Neural progenitor cell (in vitro differentiated cells): ENCODE measurements around the gene TMEM229A. TPM values are rescaled to one million over a fixed set of nuclear protein-coding genes. Genes with fewer than 3 reads are reported as not detected.
"Not testable (repeated sequence)": the region's sequence is repeated elsewhere in the genome, so short reads cannot be mapped to it uniquely, and the experiment has no call there.

Experiments used
- DNase-seq: peaks from one replicate; pipeline ENCODE4 v3.0.0-alpha.2; 2016; ENCODE audit warnings: low spot score
- H2AFZ ChIP-seq: fragments of 200-600 bp; sonication (generic); replicated peaks from 2 replicates; pipeline ENCODE4 v1.6.1; 2016; ENCODE audit warnings: antibody characterized with exemption
- H3F3A ChIP-seq: fragments of 200-600 bp; sonication (generic); 2 replicates; pipeline ENCODE4 v1.6.1; 2016; ENCODE audit warnings: antibody characterized with exemption, low read depth
- H3K27ac ChIP-seq: fragments of 200-600 bp; sonication (generic); 2 replicates; pipeline ENCODE4 v1.5.1; 2016; ENCODE audit warnings: mild to moderate bottlenecking
- H3K27me3 ChIP-seq: fragments of 200-600 bp; sonication (generic); 2 replicates; pipeline ENCODE4 v1.6.1; 2016; ENCODE audit warnings: mild to moderate bottlenecking, moderate library complexity
- H3K36me3 ChIP-seq: fragments of 200-600 bp; sonication (generic); 2 replicates; pipeline ENCODE4 v1.5.1; 2016
- H3K4me1 ChIP-seq: fragments of 200-600 bp; sonication (generic); 2 replicates; pipeline ENCODE4 v1.6.1; 2016; ENCODE audit warnings: mixed run types
- H3K4me2 ChIP-seq: fragments of 200-600 bp; sonication (generic); 2 replicates; pipeline ENCODE4 v1.6.1; 2016
- H3K4me3 ChIP-seq: fragments of 200-600 bp; sonication (generic); 2 replicates; pipeline ENCODE4 v1.5.1; 2016
- H3K79me2 ChIP-seq: fragments of 200-600 bp; sonication (generic); 2 replicates; pipeline ENCODE4 v1.6.1; 2016; ENCODE audit warnings: low read depth
- H3K9ac ChIP-seq: fragments of 200-600 bp; sonication (generic); 2 replicates; pipeline ENCODE4 v1.6.1; 2016
- H3K9me3 ChIP-seq: fragments of 200-600 bp; sonication (generic); 2 replicates; pipeline ENCODE4 v1.5.1; 2016; ENCODE audit warnings: low read depth
- H4K20me1 ChIP-seq: fragments of 200-600 bp; sonication (generic); 2 replicates; pipeline ENCODE4 v1.6.1; 2016; ENCODE audit warnings: low read depth
- H3K27ac Mint-ChIP-seq: 3 replicates; pipeline ENCODE4 v1.8.0; 2021; ENCODE audit warnings: mixed read lengths
- H3K27me3 Mint-ChIP-seq: 2 replicates; pipeline ENCODE4 v1.8.0; 2022; ENCODE audit warnings: low read depth, mild to moderate bottlenecking, inconsistent platforms, moderate library complexity, mixed read lengths; ENCODE audit not compliant: insufficient read depth
- H3K36me3 Mint-ChIP-seq: 3 replicates; pipeline ENCODE4 v1.8.0; 2021; ENCODE audit warnings: mixed read lengths
- H3K4me1 Mint-ChIP-seq: 3 replicates; pipeline ENCODE4 v1.8.0; 2021; ENCODE audit warnings: mixed read lengths
- H3K4me3 Mint-ChIP-seq: 3 replicates; pipeline ENCODE4 v1.8.0; 2021; ENCODE audit warnings: mild to moderate bottlenecking, moderate library complexity, mixed read lengths
- H3K9me3 Mint-ChIP-seq: 3 replicates; pipeline ENCODE4 v1.8.0; 2020; ENCODE audit warnings: mixed read lengths
- CTCF ChIP-seq: fragments of 200-600 bp; sonication (generic); IDR thresholded peaks from 2 replicates; pipeline ENCODE4 v1.5.1; 2017; ENCODE audit warnings: antibody characterized with exemption, mild to moderate bottlenecking
- EZH2 ChIP-seq: fragments of 200-600 bp; sonication (generic); IDR thresholded peaks from 2 replicates; pipeline ENCODE4 v1.6.1; 2017; ENCODE audit warnings: antibody characterized with exemption, mild to moderate bottlenecking, moderate library complexity
- EZH2phosphoT487 ChIP-seq: fragments of 200-600 bp; sonication (generic); IDR thresholded peaks from 2 replicates; pipeline ENCODE4 v1.6.1; 2017; ENCODE audit warnings: antibody characterized with exemption
- total RNA-seq: library from RNA; depleted of rRNA; stranded (reverse); fragments of >200 nt; gene quantifications from 2 replicates; pipeline ENCODE4 v1.2.3, GENCODE V29; 2015; ENCODE audit warnings: low replicate concordance

The TMEM229A gene
- total RNA-seq, 1 donor from 2014 or later: not detected

GRCh38 chr7:124029396-124030188 is 3.3 kb downstream of the TMEM229A start:
- no peaks in the 10 kb centered on the region for H4K20me1 ChIP-seq
- H3K9ac ChIP-seq: no peak overlapping the region
- H3K27ac ChIP-seq: no peak overlapping the region
- no peaks in the 10 kb centered on the region for H3K36me3 Mint-ChIP-seq
- H3K4me3 Mint-ChIP-seq: no peak overlapping the region
- H3K4me2 ChIP-seq: no peak overlapping the region
- peaks cover 12% of the 10 kb centered on the region for H3K4me1 ChIP-seq
- H3K36me3 ChIP-seq: no peaks in the 10 kb centered on the region
- peaks cover 28% of the 10 kb centered on the region for H3K4me1 Mint-ChIP-seq
- no peaks in the 10 kb centered on the region for H3K79me2 ChIP-seq
- H3K9me3 ChIP-seq: no peaks in the 10 kb centered on the region
- TF ChIP-seq CTCF (no peak), EZH2phosphoT487 (no peak), EZH2 (no peak)
- H3K27me3 Mint-ChIP-seq: peaks cover 5% of the 10 kb centered on the region
- H3K9me3 Mint-ChIP-seq: no peaks in the 10 kb centered on the region
- no peak overlapping the region for H2AFZ ChIP-seq
- DNase-seq: no peak
- peaks cover 44% of the 10 kb centered on the region for H3K27me3 ChIP-seq
- H3K4me3 ChIP-seq: no peak overlapping the region
- peaks cover 18% of the 10 kb centered on the region for H3F3A ChIP-seq
- H3K27ac Mint-ChIP-seq: no peak overlapping the region

GRCh38 chr7:124027236-124027635 is 5.6 kb downstream of the TMEM229A start:
- Mint-ChIP-seq H3K36me3 (no peaks in the 10 kb centered on the region), H3K4me1 (peaks cover 37% of the 10 kb centered on the region), H3K27me3 (peaks cover 2% of the 10 kb centered on the region), H3K4me3 (no peak overlapping the region), H3K9me3 (no peaks in the 10 kb centered on the region), H3K27ac (no peak overlapping the region)
- Histone ChIP-seq H4K20me1 (no peaks in the 10 kb centered on the region), H3F3A (peaks cover 14% of the 10 kb centered on the region), H3K4me2 (no peak overlapping the region), H3K4me3 (no peak overlapping the region), H3K9ac (no peak overlapping the region), H3K36me3 (no peaks in the 10 kb centered on the region), H3K79me2 (no peaks in the 10 kb centered on the region), H3K27ac (no peak overlapping the region), H3K9me3 (no peaks in the 10 kb centered on the region), H3K27me3 (peaks cover 23% of the 10 kb centered on the region), H2AFZ (no peak overlapping the region), H3K4me1 (peaks cover 18% of the 10 kb centered on the region)
- no peak for TF ChIP-seq EZH2phosphoT487
- no peak for TF ChIP-seq CTCF
- TF ChIP-seq EZH2: no peak
- no peak for DNase-seq

- H2AFZ ChIP-seq, H3K27me3 ChIP-seq, DNase-seq, H3K27ac ChIP-seq, H3K36me3 ChIP-seq, H3K27me3 Mint-ChIP-seq, H3F3A ChIP-seq, H3K9ac ChIP-seq, H3K4me3 ChIP-seq, H3K4me2 ChIP-seq, H3K9me3 ChIP-seq, H3K36me3 Mint-ChIP-seq, H3K9me3 Mint-ChIP-seq, H3K79me2 ChIP-seq, H3K4me3 Mint-ChIP-seq, H3K27ac Mint-ChIP-seq, H3K4me1 ChIP-seq, H4K20me1 ChIP-seq: not testable (repeated sequence)
- peaks cover 18% of the 10 kb centered on the region for H3K4me1 Mint-ChIP-seq
These were observed 8.5 kb downstream of the TMEM229A start for GRCh38 chr7:124024329-124024728.

GRCh38 chr7:124022551-124022950 is 10.3 kb downstream of the TMEM229A start:
- no peaks in the 10 kb centered on the region for H3K36me3 Mint-ChIP-seq
- Histone ChIP-seq H3K9ac (no peak overlapping the region), H3K4me3 (no peak overlapping the region), H3K4me1 (peaks cover 6% of the 10 kb centered on the region), H3K79me2 (no peaks in the 10 kb centered on the region), H3K27me3 (no peaks in the 10 kb centered on the region), H3K36me3 (no peaks in the 10 kb centered on the region), H4K20me1 (no peaks in the 10 kb centered on the region), H3F3A (no peaks in the 10 kb centered on the region), H3K4me2 (peak overlapping the region; percentile 5), H2AFZ (peak overlapping the region; percentile 0), H3K9me3 (no peaks in the 10 kb centered on the region), H3K27ac (peak overlapping the region; percentile 14)
- no peaks in the 10 kb centered on the region for H3K9me3 Mint-ChIP-seq
- H3K4me1 Mint-ChIP-seq: peaks cover 16% of the 10 kb centered on the region
- no peak overlapping the region for H3K4me3 Mint-ChIP-seq
- peaks cover 3% of the 10 kb centered on the region for H3K27me3 Mint-ChIP-seq
- DNase-seq: peak; percentile 35
- TF ChIP-seq EZH2: no peak
- TF ChIP-seq EZH2phosphoT487: no peak
- no peak for TF ChIP-seq CTCF
- H3K27ac Mint-ChIP-seq: peak overlapping the region; percentile 67
